NCI-H82 (cell line): Measurements from ENCODE around the gene ABHD2.
"Not testable (repeated sequence)": the region's sequence is repeated elsewhere in the genome, so short reads cannot be mapped to it uniquely, and the experiment has no call there.

ENCODE experiments used
- DNase-seq: peaks from one replicate; lab custom pipeline; 2025; lab: John Stamatoyannopoulos, UW

Gene ABHD2

GRCh38 chr15:89087830-89088604, at the start of gene ABHD2:
ABHD2 (plus strand) TSS chr15:89088456; CDS start chr15:89116328, 27,872 bp downstream.
- peak; percentile 100 for DNase-seq

GRCh38 chr15:89039142-89039541, 49.1 kb upstream of the ABHD2 start:
- no peak for DNase-seq

- DNase-seq = no peak
Observed at GRCh38 chr15:89041507-89041906, 46.7 kb upstream of the ABHD2 start.

GRCh38 chr15:89042387-89042786, 45.9 kb upstream of the ABHD2 start:
- no peak for DNase-seq

- DNase-seq = no peak
Observed at GRCh38 chr15:89043031-89044002, 44.9 kb upstream of the ABHD2 start.

- not testable (repeated sequence) for DNase-seq
Observed at GRCh38 chr15:89049016-89049666, 39.1 kb upstream of the ABHD2 start.

- DNase-seq = no peak
Observed at GRCh38 chr15:89051875-89052274, 36.4 kb upstream of the ABHD2 start.

GRCh38 chr15:89052474-89052873, 35.8 kb upstream of the ABHD2 start:
- no peak for DNase-seq

GRCh38 chr15:89054873-89055272, 33.4 kb upstream of the ABHD2 start:
- no peak for DNase-seq

- peak; percentile 73 for DNase-seq
Observed at GRCh38 chr15:89057506-89058133, 30.6 kb upstream of the ABHD2 start.

- no peak for DNase-seq
Observed at GRCh38 chr15:89058376-89058775, 29.9 kb upstream of the ABHD2 start.

GRCh38 chr15:89058876-89059405, 29.3 kb upstream of the ABHD2 start:
- no peak for DNase-seq

- DNase-seq = no peak
Observed at GRCh38 chr15:89066280-89066679, 22.0 kb upstream of the ABHD2 start.

- no peak for DNase-seq
Observed at GRCh38 chr15:89067751-89068150, 20.5 kb upstream of the ABHD2 start.

GRCh38 chr15:89068325-89068784, 19.9 kb upstream of the ABHD2 start:
- no peak for DNase-seq

- no peak for DNase-seq
Observed at GRCh38 chr15:89070197-89071124, 17.8 kb upstream of the ABHD2 start.

- DNase-seq = no peak
Observed at GRCh38 chr15:89071471-89071870, 16.8 kb upstream of the ABHD2 start.

- no peak for DNase-seq
Observed at GRCh38 chr15:89072277-89072869, 15.9 kb upstream of the ABHD2 start.

GRCh38 chr15:89074402-89075012, 13.7 kb upstream of the ABHD2 start:
- DNase-seq = no peak
